Activated naive CD8-positive, alpha-beta T cell treated with anti-CD3 and anti-CD28 coated beads, Interleukin-2, amount 50 U/mL, for 24 hours (primary cell): Measurements from ENCODE around the gene CACNA1G.
A peak's percentile ranks its signal among the peaks of the same experiment; 100 is the strongest.

ENCODE experiments used
- ATAC-seq: fragments of 150-1000 bp; cut with Tn5 transposase; one replicate; pipeline ENCODE4 v1.10.0; 2021
- DNase-seq: peaks from one replicate; pipeline ENCODE4 v3.0.0; 2021
- H3K27ac Mint-ChIP-seq: one replicate; pipeline ENCODE4 v1.8.0; 2021; ENCODE audit warnings: mild to moderate bottlenecking, mixed read lengths
- H3K27me3 Mint-ChIP-seq: one replicate; pipeline ENCODE4 v1.8.0; 2021; ENCODE audit warnings: mixed read lengths
- H3K36me3 Mint-ChIP-seq: one replicate; pipeline ENCODE4 v1.8.0; 2021; ENCODE audit warnings: low read depth, mixed read lengths
- H3K4me1 Mint-ChIP-seq: one replicate; pipeline ENCODE4 v1.8.0; 2021; ENCODE audit warnings: mixed read lengths
- H3K4me3 Mint-ChIP-seq: one replicate; pipeline ENCODE4 v1.8.0; 2021; ENCODE audit warnings: mild to moderate bottlenecking, moderate library complexity, mixed read lengths
- H3K9me3 Mint-ChIP-seq: one replicate; pipeline ENCODE4 v1.8.0; 2021; ENCODE audit warnings: mixed read lengths

CACNA1G gene

DNA sequence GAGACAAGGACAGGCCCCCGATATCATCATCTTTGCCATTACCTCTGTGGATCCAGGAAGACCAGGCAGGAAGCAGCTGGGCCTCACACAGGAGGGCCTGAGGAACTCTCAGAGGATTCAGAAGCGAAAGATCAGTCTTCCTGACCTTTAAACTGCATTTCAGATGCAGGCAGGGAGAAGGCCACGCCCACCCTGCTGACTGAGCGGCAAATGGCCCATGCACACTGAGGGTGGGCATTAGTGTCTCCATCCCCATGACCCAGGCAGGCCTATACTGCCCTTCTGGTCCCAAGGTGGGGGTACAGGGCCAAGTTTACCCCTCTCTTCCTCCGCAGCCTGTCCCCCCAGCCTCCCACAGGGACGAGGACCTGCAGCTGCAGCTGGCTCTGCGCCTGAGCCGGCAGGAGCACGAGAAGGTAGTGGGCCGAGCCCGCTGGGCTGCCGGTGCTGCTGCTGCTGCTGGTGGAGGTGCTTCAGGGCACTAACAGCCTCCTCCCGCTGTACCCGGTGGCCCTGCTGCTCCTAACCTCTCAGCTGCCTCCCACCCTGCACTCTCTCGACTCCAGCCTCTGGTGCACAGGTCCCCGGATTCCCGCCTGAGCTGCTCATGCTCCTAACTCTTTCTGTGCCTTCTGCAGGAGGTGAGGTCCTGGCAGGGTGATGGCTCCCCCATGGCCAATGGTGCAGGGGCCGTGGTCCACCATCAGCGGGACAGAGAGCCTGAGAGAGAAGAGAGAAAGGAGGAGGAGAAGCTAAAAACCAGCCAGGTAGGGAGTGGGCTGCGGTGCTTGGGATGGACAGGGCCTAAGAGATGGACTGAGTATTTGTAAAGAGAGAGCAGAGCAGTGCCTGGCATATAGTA lies 21.7 kb upstream of the CACNA1G start:
- DNase-seq (no peak), ATAC-seq (no peak)
- peaks cover 15% of the 10 kb centered on the region for H3K4me1 Mint-ChIP-seq
- no peaks in the 10 kb centered on the region for H3K36me3 Mint-ChIP-seq
- H3K27ac Mint-ChIP-seq = no peak overlapping the region
- no peaks in the 10 kb centered on the region for H3K9me3 Mint-ChIP-seq
- H3K4me3 Mint-ChIP-seq = no peak overlapping the region
- H3K27me3 Mint-ChIP-seq = peaks cover 14% of the 10 kb centered on the region

- Mint-ChIP-seq H3K4me3 (no peak overlapping the region), H3K36me3 (no peaks in the 10 kb centered on the region), H3K27ac (no peak overlapping the region), H3K27me3 (peaks cover 12% of the 10 kb centered on the region), H3K4me1 (peaks cover 11% of the 10 kb centered on the region), H3K9me3 (no peaks in the 10 kb centered on the region)
- DNase-seq (no peak), ATAC-seq (no peak)
Measured at GRCh38 chr17:50539762-50540559, 20.6 kb upstream of the CACNA1G start.

- Mint-ChIP-seq H3K27ac (no peak overlapping the region), H3K36me3 (no peaks in the 10 kb centered on the region), H3K4me3 (peak overlapping the region; percentile 74), H3K9me3 (no peaks in the 10 kb centered on the region), H3K27me3 (peaks cover 10% of the 10 kb centered on the region), H3K4me1 (peaks cover 11% of the 10 kb centered on the region)
- no peak for DNase-seq
- no peak for ATAC-seq
Measured at GRCh38 chr17:50540560-50541401, 19.7 kb upstream of the CACNA1G start.

GRCh38 chr17:50541402-50541715 lies 19.2 kb upstream of the CACNA1G start:
- Mint-ChIP-seq H3K4me1 (peaks cover 11% of the 10 kb centered on the region), H3K9me3 (no peaks in the 10 kb centered on the region), H3K36me3 (no peaks in the 10 kb centered on the region), H3K27ac (no peak overlapping the region), H3K4me3 (peak overlapping the region; percentile 74), H3K27me3 (peaks cover 12% of the 10 kb centered on the region)
- ATAC-seq (no peak), DNase-seq (no peak)

DNA sequence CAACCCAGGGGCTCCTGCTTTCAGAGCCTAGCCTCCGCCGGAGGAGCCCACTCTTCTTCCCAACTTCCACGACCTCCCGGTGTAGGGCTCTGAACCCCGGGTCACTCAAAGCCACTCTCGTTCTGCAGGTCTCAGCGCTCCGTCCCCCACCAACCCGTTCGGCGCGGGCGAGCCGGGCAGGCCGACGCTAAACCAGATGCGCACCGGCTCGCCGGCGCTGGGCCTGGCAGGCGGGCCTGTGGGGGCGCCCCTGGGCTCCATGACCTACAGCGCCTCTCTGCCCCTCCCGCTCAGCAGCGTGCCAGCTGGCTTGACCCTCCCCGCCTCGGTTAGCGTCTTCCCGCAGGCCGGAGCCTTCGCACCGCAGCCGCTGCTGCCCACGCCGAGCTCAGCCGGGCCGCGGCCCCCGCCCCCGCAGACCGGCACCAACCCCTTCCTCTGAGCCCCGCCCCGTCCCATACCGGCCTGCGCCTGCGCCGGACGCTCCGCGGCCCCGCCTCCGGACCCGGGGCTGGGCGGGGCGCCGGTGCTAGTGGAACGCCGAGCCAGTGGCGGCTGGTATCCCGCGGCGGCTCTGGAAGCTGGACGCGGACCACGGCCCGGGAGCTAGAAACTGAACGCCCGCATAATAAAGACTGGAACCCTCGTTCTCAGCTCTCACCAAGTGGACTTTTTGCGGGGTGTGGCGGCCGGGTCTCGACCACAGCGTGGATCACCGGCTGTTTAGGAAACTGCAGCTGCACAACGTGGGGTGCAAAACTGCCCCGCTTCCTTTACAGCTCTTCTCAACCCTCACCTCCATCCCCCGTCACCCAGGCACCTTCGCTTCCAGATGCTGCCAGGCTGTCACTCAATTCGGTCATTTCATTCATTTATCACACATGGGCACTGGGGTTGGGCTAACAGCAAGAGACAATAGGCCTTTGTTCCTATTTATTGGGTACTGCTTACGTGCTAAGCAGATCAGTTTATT lies 18.5 kb upstream of the CACNA1G start:
- no peak overlapping the region for H3K27ac Mint-ChIP-seq
- no peaks in the 10 kb centered on the region for H3K9me3 Mint-ChIP-seq
- H3K4me3 Mint-ChIP-seq = peak overlapping the region; percentile 74
- H3K36me3 Mint-ChIP-seq = no peaks in the 10 kb centered on the region
- ATAC-seq = peak; percentile 75
- peak; percentile 88 for DNase-seq
- H3K27me3 Mint-ChIP-seq = peaks cover 12% of the 10 kb centered on the region
- peaks cover 14% of the 10 kb centered on the region for H3K4me1 Mint-ChIP-seq

GRCh38 chr17:50542795-50543774 lies 17.4 kb upstream of the CACNA1G start:
- no peak for DNase-seq
- Mint-ChIP-seq H3K27me3 (peaks cover 12% of the 10 kb centered on the region), H3K27ac (no peak overlapping the region), H3K4me1 (peaks cover 14% of the 10 kb centered on the region), H3K36me3 (no peaks in the 10 kb centered on the region), H3K9me3 (no peaks in the 10 kb centered on the region), H3K4me3 (peak overlapping the region; percentile 74)
- no peak for ATAC-seq

- no peak overlapping the region for H3K4me3 Mint-ChIP-seq
- H3K4me1 Mint-ChIP-seq = peaks cover 13% of the 10 kb centered on the region
- no peaks in the 10 kb centered on the region for H3K9me3 Mint-ChIP-seq
- no peaks in the 10 kb centered on the region for H3K36me3 Mint-ChIP-seq
- H3K27me3 Mint-ChIP-seq = peaks cover 12% of the 10 kb centered on the region
- no peak for DNase-seq
- H3K27ac Mint-ChIP-seq = no peak overlapping the region
- no peak for ATAC-seq
Measured at GRCh38 chr17:50544516-50544915, 16.0 kb upstream of the CACNA1G start.

DNA sequence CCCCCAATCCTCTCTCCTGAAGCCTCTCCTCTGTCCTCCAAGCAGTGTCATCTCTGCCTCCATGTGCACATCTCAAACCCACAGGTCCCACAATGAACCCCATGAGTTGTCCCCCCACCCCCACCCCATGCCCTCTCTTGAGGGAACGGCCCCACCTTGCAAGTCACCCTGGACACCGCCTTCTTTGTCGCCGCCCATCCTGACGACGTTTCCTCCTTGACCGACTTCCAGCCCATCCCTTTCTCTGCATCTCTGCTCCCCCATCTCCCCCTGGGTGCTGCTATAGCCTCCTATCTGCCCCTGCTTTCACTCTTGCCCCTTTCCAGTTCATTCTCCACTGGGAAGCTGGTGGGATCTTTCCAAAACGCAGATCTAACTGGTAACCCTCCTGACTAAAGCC lies 15.2 kb upstream of the CACNA1G start:
- no peak for DNase-seq
- peaks cover 12% of the 10 kb centered on the region for H3K27me3 Mint-ChIP-seq
- no peak overlapping the region for H3K4me3 Mint-ChIP-seq
- H3K27ac Mint-ChIP-seq = no peak overlapping the region
- peaks cover 13% of the 10 kb centered on the region for H3K4me1 Mint-ChIP-seq
- H3K36me3 Mint-ChIP-seq = no peaks in the 10 kb centered on the region
- no peaks in the 10 kb centered on the region for H3K9me3 Mint-ChIP-seq
- no peak for ATAC-seq

DNA sequence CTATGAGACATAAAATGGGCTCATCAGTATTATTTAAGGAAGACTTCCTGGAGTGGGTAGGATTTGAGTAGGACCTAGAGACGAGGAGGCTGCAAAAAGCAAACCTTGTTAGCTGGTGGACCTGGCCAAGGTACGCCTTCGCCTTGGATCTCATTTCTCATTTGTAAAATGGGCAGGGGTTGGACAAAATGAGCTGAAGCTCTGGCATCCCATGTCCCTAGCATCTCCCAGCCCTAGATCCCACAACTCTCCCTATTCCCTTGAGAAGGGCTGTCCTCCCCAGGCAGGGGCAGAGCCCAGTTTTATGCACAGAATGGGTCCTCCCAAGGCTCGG lies 13.8 kb upstream of the CACNA1G start:
- DNase-seq (no peak), ATAC-seq (no peak)
- Mint-ChIP-seq H3K9me3 (no peaks in the 10 kb centered on the region), H3K4me1 (peaks cover 10% of the 10 kb centered on the region), H3K4me3 (peak overlapping the region; percentile 29), H3K36me3 (no peaks in the 10 kb centered on the region), H3K27ac (no peak overlapping the region), H3K27me3 (peaks cover 12% of the 10 kb centered on the region)

DNA sequence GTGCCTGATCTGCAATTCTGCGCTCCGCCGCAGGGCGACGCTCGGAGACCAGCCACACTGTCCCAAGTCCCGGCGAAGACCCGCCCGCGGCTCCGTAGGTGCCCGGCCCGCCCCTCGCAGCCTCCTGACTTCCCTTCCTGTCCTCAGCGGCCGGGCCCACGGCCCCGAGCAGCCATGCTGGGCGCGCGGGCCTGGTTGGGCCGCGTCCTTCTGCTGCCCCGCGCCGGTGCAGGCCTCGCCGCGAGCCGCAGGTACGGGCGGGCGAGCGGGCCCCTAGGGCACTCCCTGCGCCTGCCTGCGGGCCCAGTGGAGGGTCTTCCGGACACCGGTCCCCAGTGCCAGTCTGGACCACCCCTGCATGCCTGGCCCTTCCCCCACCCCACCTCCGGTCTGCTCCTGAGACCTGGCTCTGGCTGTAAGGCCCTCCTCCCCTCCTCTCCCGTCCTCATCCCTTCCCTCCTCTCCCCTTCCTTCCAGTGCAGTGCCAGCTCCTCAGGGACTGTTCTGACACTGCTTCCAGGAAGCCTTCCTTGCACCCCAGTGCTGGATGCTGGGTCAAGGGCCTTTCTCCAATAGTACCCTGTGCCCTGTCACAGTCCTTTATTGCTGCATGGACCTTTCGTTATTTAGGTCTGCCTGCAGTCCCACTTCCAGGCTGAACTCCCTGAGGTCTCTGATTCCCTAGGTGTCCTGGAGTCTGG lies 13.3 kb upstream of the CACNA1G start, which contains the start of gene SPATA20:
SPATA20 (plus strand) TSS at position 140 of the 701 bp plus-strand sequence; CDS start at position 175, 35 bp downstream.
- ATAC-seq = peak; percentile 95
- peak within 1 kb of the TSS; percentile 76 for H3K4me3 Mint-ChIP-seq
- H3K27me3 Mint-ChIP-seq = peaks cover 12% of the 10 kb centered on the region
- DNase-seq = peak; percentile 87
- H3K9me3 Mint-ChIP-seq = no peaks in the 10 kb centered on the region
- H3K36me3 Mint-ChIP-seq = no peaks in the 10 kb centered on the region
- peak within 1 kb of the TSS; percentile 59 for H3K27ac Mint-ChIP-seq
- H3K4me1 Mint-ChIP-seq = peaks cover 9% of the 10 kb centered on the region

GRCh38 chr17:50547736-50548083 lies 12.8 kb upstream of the CACNA1G start:
- DNase-seq (no peak), ATAC-seq (no peak)
- H3K36me3 Mint-ChIP-seq = no peaks in the 10 kb centered on the region
- peak overlapping the region; percentile 59 for H3K27ac Mint-ChIP-seq
- H3K9me3 Mint-ChIP-seq = no peaks in the 10 kb centered on the region
- H3K27me3 Mint-ChIP-seq = peaks cover 12% of the 10 kb centered on the region
- H3K4me1 Mint-ChIP-seq = peaks cover 4% of the 10 kb centered on the region
- peak overlapping the region; percentile 76 for H3K4me3 Mint-ChIP-seq

DNA sequence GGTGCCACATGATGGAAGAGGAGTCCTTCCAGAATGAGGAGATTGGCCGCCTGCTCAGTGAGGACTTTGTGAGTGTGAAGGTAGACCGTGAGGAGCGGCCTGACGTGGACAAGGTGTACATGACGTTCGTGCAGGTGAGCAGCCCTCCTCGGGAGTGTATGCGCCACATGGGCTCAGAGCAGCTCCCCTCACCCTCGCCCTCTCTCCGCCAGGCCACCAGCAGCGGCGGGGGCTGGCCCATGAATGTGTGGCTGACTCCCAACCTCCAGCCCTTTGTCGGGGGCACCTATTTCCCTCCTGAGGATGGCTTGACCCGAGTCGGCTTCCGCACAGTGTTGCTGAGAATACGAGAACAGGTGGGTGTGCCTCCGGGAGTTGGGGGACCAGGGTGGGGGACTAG lies 11.7 kb upstream of the CACNA1G start:
- ATAC-seq = no peak
- peaks cover 12% of the 10 kb centered on the region for H3K27me3 Mint-ChIP-seq
- H3K27ac Mint-ChIP-seq = no peak overlapping the region
- H3K4me3 Mint-ChIP-seq = no peak overlapping the region
- no peaks in the 10 kb centered on the region for H3K9me3 Mint-ChIP-seq
- no peaks in the 10 kb centered on the region for H3K36me3 Mint-ChIP-seq
- no peak for DNase-seq
- peaks cover 4% of the 10 kb centered on the region for H3K4me1 Mint-ChIP-seq
